ENCODE data around the gene WNK4. TPM values are rescaled to one million over a fixed set of nuclear protein-coding genes. Genes with fewer than 3 reads are reported as not detected.

WNK4 gene
- total and polyA plus RNA-seq, 10 of the 15 experiments (the other 5 are each of a cell fraction or from before 2014, with no cell fraction given): 0.06 to 0.29 (median 0.13) TPM; not detected in 5

DNA sequence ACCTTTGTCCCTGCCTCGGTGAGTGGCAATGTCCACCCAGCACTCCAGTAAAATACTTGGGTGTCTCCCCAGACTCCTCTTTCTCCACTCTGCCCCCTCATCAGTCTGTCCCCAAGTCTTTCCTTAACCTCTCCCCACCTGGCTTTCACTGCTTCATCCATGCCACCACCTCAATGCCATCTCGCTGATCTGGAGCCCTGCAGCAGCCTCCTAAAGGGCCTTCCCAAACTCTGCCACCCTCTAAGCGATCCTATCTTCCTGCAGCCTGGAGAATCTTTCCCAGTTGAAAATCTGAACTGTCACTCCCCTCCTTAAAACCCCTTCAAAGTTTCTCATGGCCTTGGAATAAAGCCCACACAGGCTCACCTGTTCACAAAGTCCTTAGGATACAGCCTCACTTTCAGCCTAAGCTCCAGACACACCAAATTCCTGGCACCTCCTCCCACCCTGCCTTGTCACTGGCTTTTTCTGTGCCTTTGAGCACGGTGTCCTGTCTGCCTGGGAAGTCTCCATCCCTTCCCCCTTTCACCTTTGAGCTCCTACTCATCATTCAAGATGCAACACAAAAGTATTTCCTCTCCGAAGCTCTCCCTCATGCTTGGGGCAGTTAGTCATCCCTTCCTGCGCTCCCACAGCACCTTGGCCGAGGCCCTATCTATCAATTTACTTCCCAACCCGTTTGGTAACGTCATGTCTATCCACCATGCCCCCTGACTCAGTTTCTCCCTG lies 2.8 kb downstream of the WNK4 start (continued):
- TF ChIP-seq, protein P1, sequence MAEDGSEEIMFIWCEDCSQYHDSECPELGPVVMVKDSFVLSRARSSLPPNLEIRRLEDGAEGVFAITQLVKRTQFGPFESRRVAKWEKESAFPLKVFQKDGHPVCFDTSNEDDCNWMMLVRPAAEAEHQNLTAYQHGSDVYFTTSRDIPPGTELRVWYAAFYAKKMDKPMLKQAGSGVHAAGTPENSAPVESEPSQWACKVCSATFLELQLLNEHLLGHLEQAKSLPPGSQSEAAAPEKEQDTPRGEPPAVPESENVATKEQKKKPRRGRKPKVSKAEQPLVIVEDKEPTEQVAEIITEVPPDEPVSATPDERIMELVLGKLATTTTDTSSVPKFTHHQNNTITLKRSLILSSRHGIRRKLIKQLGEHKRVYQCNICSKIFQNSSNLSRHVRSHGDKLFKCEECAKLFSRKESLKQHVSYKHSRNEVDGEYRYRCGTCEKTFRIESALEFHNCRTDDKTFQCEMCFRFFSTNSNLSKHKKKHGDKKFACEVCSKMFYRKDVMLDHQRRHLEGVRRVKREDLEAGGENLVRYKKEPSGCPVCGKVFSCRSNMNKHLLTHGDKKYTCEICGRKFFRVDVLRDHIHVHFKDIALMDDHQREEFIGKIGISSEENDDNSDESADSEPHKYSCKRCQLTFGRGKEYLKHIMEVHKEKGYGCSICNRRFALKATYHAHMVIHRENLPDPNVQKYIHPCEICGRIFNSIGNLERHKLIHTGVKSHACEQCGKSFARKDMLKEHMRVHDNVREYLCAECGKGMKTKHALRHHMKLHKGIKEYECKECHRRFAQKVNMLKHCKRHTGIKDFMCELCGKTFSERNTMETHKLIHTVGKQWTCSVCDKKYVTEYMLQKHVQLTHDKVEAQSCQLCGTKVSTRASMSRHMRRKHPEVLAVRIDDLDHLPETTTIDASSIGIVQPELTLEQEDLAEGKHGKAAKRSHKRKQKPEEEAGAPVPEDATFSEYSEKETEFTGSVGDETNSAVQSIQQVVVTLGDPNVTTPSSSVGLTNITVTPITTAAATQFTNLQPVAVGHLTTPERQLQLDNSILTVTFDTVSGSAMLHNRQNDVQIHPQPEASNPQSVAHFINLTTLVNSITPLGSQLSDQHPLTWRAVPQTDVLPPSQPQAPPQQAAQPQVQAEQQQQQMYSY (CRISPR knock-in tag; IDR thresholded peaks at IDR 0.05): no peak

DNA sequence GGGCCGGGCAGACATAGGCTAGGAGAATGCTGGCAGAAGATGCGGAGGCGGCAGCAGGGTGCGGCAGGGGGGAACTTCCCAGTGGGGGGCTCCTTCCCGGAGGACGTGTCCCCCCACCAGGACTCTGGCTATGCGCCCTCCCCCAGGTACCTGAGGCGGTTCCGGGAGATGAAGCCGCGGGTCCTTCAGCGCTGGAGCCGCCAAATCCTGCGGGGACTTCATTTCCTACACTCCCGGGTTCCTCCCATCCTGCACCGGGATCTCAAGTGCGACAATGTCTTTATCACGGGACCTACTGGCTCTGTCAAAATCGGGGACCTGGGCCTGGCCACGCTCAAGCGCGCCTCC lies 3.4 kb downstream of the WNK4 start:
- WGBS (ENCODE audit: insufficient coverage, insufficient replicate concordance, low lambda C conversion rate, missing lambda C conversion rate): 46% methylated on average over 21 of the region's 22 CpGs
- Histone ChIP-seq H3K4me2 (ENCODE audit: control insufficient read depth, insufficient read depth) (no peak overlapping the region), H3K27me3 (replicated peaks in 1 of 2; ENCODE audit: control insufficient read depth in 2 of 2, insufficient read depth in 2 of 2, low read length in 1 of 2) (peaks cover 7 to 21% of the 10 kb centered on the region in 2 experiments), H3K4me3 (no peak overlapping the region), H3K9ac (ENCODE audit: control insufficient read depth, insufficient read depth, low read length) (no peak overlapping the region), H3K4me1 (ENCODE audit: control insufficient read depth, insufficient read depth, low read length) (no peaks in the 10 kb centered on the region), H3K27ac (ENCODE audit: control insufficient read depth, insufficient read depth) (no peak overlapping the region), H2AFZ (ENCODE audit: control insufficient read depth, low read depth, low read length) (no peak overlapping the region), H3K9me3 (replicated peaks; ENCODE audit: control insufficient read depth, insufficient read depth, low read length) (no peaks in the 10 kb centered on the region; the same call in 2 of the 3 replicates), H3K36me3 (ENCODE audit: control insufficient read depth in 2 of 2, insufficient read depth in 2 of 2, low read length in 1 of 2) (peaks cover 0 to 5% of the 10 kb centered on the region in 2 experiments; a peak in 2 of 4 replicates), H4K20me1 (ENCODE audit: control insufficient read depth, insufficient read depth) (no peaks in the 10 kb centered on the region; the same call in 1 of the 2 replicates), H3K79me2 (ENCODE audit: control insufficient read depth, insufficient read depth, low read length) (no peaks in the 10 kb centered on the region)
- TF ChIP-seq ETV6 (conservative IDR thresholded peaks at IDR 0.05 in 1 of 2, IDR thresholded peaks at IDR 0.05 in 1 of 2; ENCODE audit: borderline replicate concordance in 1 of 2, low read depth in 1 of 2) (no peak), TCF12 (IDR thresholded peaks at IDR 0.05; ENCODE audit: low read depth, low read length) (no peak), BHLHE40 (IDR thresholded peaks at IDR 0.05; ENCODE audit: borderline replicate concordance in 1 of 2, low read depth in 2 of 2, low read length in 1 of 2) (no peak), HCFC1 (IDR thresholded peaks at IDR 0.05; ENCODE audit: low read length) (no peak)
- TF ChIP-seq, protein P2, sequence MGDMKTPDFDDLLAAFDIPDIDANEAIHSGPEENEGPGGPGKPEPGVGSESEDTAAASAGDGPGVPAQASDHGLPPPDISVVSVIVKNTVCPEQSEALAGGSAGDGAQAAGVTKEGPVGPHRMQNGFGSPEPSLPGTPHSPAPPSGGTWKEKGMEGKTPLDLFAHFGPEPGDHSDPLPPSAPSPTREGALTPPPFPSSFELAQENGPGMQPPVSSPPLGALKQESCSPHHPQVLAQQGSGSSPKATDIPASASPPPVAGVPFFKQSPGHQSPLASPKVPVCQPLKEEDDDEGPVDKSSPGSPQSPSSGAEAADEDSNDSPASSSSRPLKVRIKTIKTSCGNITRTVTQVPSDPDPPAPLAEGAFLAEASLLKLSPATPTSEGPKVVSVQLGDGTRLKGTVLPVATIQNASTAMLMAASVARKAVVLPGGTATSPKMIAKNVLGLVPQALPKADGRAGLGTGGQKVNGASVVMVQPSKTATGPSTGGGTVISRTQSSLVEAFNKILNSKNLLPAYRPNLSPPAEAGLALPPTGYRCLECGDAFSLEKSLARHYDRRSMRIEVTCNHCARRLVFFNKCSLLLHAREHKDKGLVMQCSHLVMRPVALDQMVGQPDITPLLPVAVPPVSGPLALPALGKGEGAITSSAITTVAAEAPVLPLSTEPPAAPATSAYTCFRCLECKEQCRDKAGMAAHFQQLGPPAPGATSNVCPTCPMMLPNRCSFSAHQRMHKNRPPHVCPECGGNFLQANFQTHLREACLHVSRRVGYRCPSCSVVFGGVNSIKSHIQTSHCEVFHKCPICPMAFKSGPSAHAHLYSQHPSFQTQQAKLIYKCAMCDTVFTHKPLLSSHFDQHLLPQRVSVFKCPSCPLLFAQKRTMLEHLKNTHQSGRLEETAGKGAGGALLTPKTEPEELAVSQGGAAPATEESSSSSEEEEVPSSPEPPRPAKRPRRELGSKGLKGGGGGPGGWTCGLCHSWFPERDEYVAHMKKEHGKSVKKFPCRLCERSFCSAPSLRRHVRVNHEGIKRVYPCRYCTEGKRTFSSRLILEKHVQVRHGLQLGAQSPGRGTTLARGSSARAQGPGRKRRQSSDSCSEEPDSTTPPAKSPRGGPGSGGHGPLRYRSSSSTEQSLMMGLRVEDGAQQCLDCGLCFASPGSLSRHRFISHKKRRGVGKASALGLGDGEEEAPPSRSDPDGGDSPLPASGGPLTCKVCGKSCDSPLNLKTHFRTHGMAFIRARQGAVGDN (IDR thresholded peaks at IDR 0.05): no peak
- ChIA-PET CTCF (no interaction called here), POLR2A (interaction anchor here (0.5 kb wide), 1 partner anchor 349 kb away, joined by 3 read pairs; no protein-coding TSS in a partner anchor), SMC1A (ENCODE audit: uncharacterized antibody, unreplicated experiment) (no interaction called here), RAD21 (ENCODE audit: unreplicated experiment) (no interaction called here)
- FAIRE-seq (no peak), ATAC-seq (no peak), DNase-seq (ENCODE audit: low read depth, low spot score) (no peak)
- intact Hi-C loops (cut with micrococcal nuclease; ENCODE audit: unreplicated experiment): no loop called here
- BruUV-seq (replicated peaks): no TSS peak
- in situ Hi-C loops (cut with MboI): no loop called here

Measured in GM12878 (cell line).